Kidney (tissue), 14 donors: ENCODE results near the gene ADARB2. TPM values are rescaled to one million over a fixed set of nuclear protein-coding genes. Genes with fewer than 3 reads are reported as not detected.

Source experiments
- DNase-seq, 5 donors: peaks; one replicate each; pipeline ENCODE4 v3.0.0-alpha.2; 2013 to 2020
- FAIRE-seq: peaks from 2 replicates; lab custom pipeline; 2012; peaks lifted over from hg19 to GRCh38; lab: Jason Lieb, UNC
- H3K27ac ChIP-seq, 2 donors: one replicate each; pipeline ENCODE4 v1.7.0; 2013; ENCODE audit warnings: low read depth in 2 of 2, low read length in 2 of 2, inconsistent platforms in 1 of 2
- H3K27me3 ChIP-seq: one replicate; pipeline ENCODE4 v1.7.1; 2013; ENCODE audit warnings: low read length, inconsistent platforms; ENCODE audit not compliant: control insufficient read depth, insufficient read depth
- H3K36me3 ChIP-seq, 3 donors: one replicate each; pipeline versions ENCODE4 v1.7.0 to v1.7.1; 2013; ENCODE audit warnings: low read length in 3 of 3, control low read depth in 1 of 3, inconsistent platforms in 1 of 3; ENCODE audit not compliant: insufficient read depth in 3 of 3, control insufficient read depth in 2 of 3
- H3K4me1 ChIP-seq, 3 donors: one replicate each; pipeline versions ENCODE4 v1.7.0 to v1.7.1; 2013; ENCODE audit warnings: low read length in 3 of 3, inconsistent platforms in 1 of 3, low read depth in 1 of 3; ENCODE audit not compliant: control insufficient read depth in 2 of 3, insufficient read depth in 2 of 3
- H3K4me3 ChIP-seq, 3 donors: one replicate each; pipeline versions ENCODE4 v1.7.0 to v1.8.1; 2013; ENCODE audit warnings: low read length in 3 of 3, control low read depth in 1 of 3, inconsistent platforms in 1 of 3
- H3K9ac ChIP-seq, 3 donors: one replicate each; pipeline versions ENCODE4 v1.7.0 to v1.7.1; 2013; ENCODE audit warnings: low read length in 3 of 3, control low read depth in 1 of 3, inconsistent platforms in 1 of 3
- H3K9me3 ChIP-seq, 3 donors: one replicate each; pipeline versions ENCODE4 v1.7.0 to v1.7.1; 2013; ENCODE audit warnings: low read length in 3 of 3, control low read depth in 1 of 3, inconsistent platforms in 1 of 3; ENCODE audit not compliant: control insufficient read depth in 2 of 3, insufficient read depth in 1 of 3
- CTCF ChIP-seq: IDR thresholded peaks from 3 replicates; pipeline ENCODE4 v1.5.1; 2012; ENCODE audit warnings: mild to moderate bottlenecking, moderate library complexity, borderline replicate concordance; ENCODE audit not compliant: insufficient read depth; ENCODE audit errors: extremely low read depth
- intact Hi-C: fragments of 100-400 bp; cut with DNase I; formaldehyde crosslinking; loops from one replicate; pipeline ENCODE4 v1.11.1; 2022
- polyA plus RNA-seq: library from polyadenylated mRNA; stranded (reverse); fragments of 350-450 nt; fragmentation: Illumina TruSeq; extraction: RNeasy Lipid Tissue Mini Kit (QIAGEN cat#74804); gene quantifications from one replicate; pipeline ENCODE4 v1.2.3, GENCODE V29; 2014; ENCODE audit warnings: low read depth, low replicate concordance; ENCODE audit not compliant: insufficient read depth
- total RNA-seq: library from RNA; stranded (reverse); fragmentation: NEBNext Ultra II Directional; extraction: Animal tissue kit (Norgen Biotek cat#: 25700); gene quantifications from one replicate; pipeline ENCODE4 v1.2.1, GENCODE V29; 2021
- donor health status: control.
- donor health status: control.
- donor health status: control.
- donor health status: control.
- donor health status: control.
- donor health status: DM: yes; HTN: yes; CAD: no.
- donor health status: Normal renal cell carcinoma (clear cell type).

The ADARB2 gene
- total and polyA plus RNA-seq, 2 donors from 2014 or later: 1.0 to 1.3 TPM

- no peak for FAIRE-seq
Observed at GRCh38 chr10:1324903-1325302, 412.4 kb downstream of the ADARB2 start.

GRCh38 chr10:1323951-1324350, 413.4 kb downstream of the ADARB2 start:
- no peak overlapping the region for H3K27ac ChIP-seq
- no peaks in the 10 kb centered on the region for H3K27me3 ChIP-seq
- FAIRE-seq: no peak
- no peaks in the 10 kb centered on the region for H3K4me1 ChIP-seq
- intact Hi-C loops: no loop called here
- no peaks in the 10 kb centered on the region for H3K36me3 ChIP-seq
- no peak for TF ChIP-seq CTCF
- no peak overlapping the region for H3K9ac ChIP-seq
- no peak for DNase-seq
- H3K4me3 ChIP-seq: no peak overlapping the region
- no peaks in the 10 kb centered on the region for H3K9me3 ChIP-seq

More at GRCh38 chr10:1324903-1325302, 412.4 kb downstream of the ADARB2 start:
- peak in 1 of 5 donors; percentile 53 for DNase-seq
- intact Hi-C loops: no loop called here
- Histone ChIP-seq H3K27ac (no peak overlapping the region), H3K27me3 (no peaks in the 10 kb centered on the region), H3K4me3 (no peak overlapping the region), H3K4me1 (no peaks in the 10 kb centered on the region), H3K9ac (no peak overlapping the region), H3K9me3 (no peaks in the 10 kb centered on the region), H3K36me3 (no peaks in the 10 kb centered on the region)
- TF ChIP-seq CTCF: no peak

GRCh38 chr10:1320739-1321320, 416.5 kb downstream of the ADARB2 start:
- FAIRE-seq (no peak), DNase-seq (peak in 1 of 5 donors; percentile 33)
- Histone ChIP-seq H3K4me3 (no peak overlapping the region), H3K9me3 (no peaks in the 10 kb centered on the region), H3K27me3 (no peaks in the 10 kb centered on the region), H3K27ac (peak overlapping the region in 1 of 2 donors; percentile 57), H3K4me1 (no peaks in the 10 kb centered on the region), H3K9ac (no peak overlapping the region), H3K36me3 (no peaks in the 10 kb centered on the region)
- TF ChIP-seq CTCF: no peak
- intact Hi-C loops: no loop called here

GRCh38 chr10:1316809-1317143, 420.5 kb downstream of the ADARB2 start:
- H3K27me3 ChIP-seq: no peaks in the 10 kb centered on the region
- H3K27ac ChIP-seq: no peak overlapping the region
- H3K9ac ChIP-seq: no peak overlapping the region
- no peaks in the 10 kb centered on the region for H3K4me1 ChIP-seq
- H3K9me3 ChIP-seq: no peaks in the 10 kb centered on the region
- intact Hi-C loops: no loop called here
- TF ChIP-seq CTCF: no peak
- no peak overlapping the region for H3K4me3 ChIP-seq
- no peak for FAIRE-seq
- no peaks in the 10 kb centered on the region for H3K36me3 ChIP-seq
- DNase-seq: peak in 1 of 5 donors; percentile 60
